NCI-H510A (cell line): ENCODE data around the gene SDCCAG8.

Experiments
- DNase-seq: peaks from one replicate; lab custom pipeline; 2025; lab: John Stamatoyannopoulos, UW

SDCCAG8 gene

GRCh38 chr1:243286409-243287122 is 30.7 kb downstream of the SDCCAG8 start:
- DNase-seq = no peak

GRCh38 chr1:243287123-243287460 is 31.3 kb downstream of the SDCCAG8 start:
- no peak for DNase-seq

- no peak for DNase-seq
Observed at GRCh38 chr1:243287652-243288051, 31.8 kb downstream of the SDCCAG8 start.

- DNase-seq = no peak
Observed at GRCh38 chr1:243288062-243288461, 32.2 kb downstream of the SDCCAG8 start.

- DNase-seq = no peak
Observed at GRCh38 chr1:243291292-243291691, 35.5 kb downstream of the SDCCAG8 start.

- no peak for DNase-seq
Observed at GRCh38 chr1:243292117-243292516, 36.3 kb downstream of the SDCCAG8 start.

GRCh38 chr1:243293941-243294722 is 38.3 kb downstream of the SDCCAG8 start:
- no peak for DNase-seq

- DNase-seq = no peak
Observed at GRCh38 chr1:243294723-243295121, 38.9 kb downstream of the SDCCAG8 start.

GRCh38 chr1:243299069-243299468 is 43.2 kb downstream of the SDCCAG8 start:
- no peak for DNase-seq

GRCh38 chr1:243301059-243301458 is 45.2 kb downstream of the SDCCAG8 start:
- DNase-seq = no peak

- no peak for DNase-seq
Observed at GRCh38 chr1:243311809-243312208, 56.0 kb downstream of the SDCCAG8 start.

GRCh38 chr1:243312952-243313634 is 57.3 kb downstream of the SDCCAG8 start:
- DNase-seq = no peak

GRCh38 chr1:243313635-243314536 is 58.0 kb downstream of the SDCCAG8 start:
- DNase-seq = no peak

- DNase-seq = no peak
Observed at GRCh38 chr1:243315455-243315854, 59.6 kb downstream of the SDCCAG8 start.

- DNase-seq = no peak
Observed at GRCh38 chr1:243315893-243316292, 60.1 kb downstream of the SDCCAG8 start.

GRCh38 chr1:243316366-243316989 is 60.6 kb downstream of the SDCCAG8 start:
- DNase-seq = no peak

GRCh38 chr1:243320224-243320623 is 64.4 kb downstream of the SDCCAG8 start:
- no peak for DNase-seq

GRCh38 chr1:243322326-243322725 is 66.5 kb downstream of the SDCCAG8 start:
- no peak for DNase-seq

- no peak for DNase-seq
Observed at GRCh38 chr1:243323491-243323890, 67.7 kb downstream of the SDCCAG8 start.

GRCh38 chr1:243325305-243325890 is 69.6 kb downstream of the SDCCAG8 start:
- no peak for DNase-seq

- no peak for DNase-seq
Observed at GRCh38 chr1:243332440-243332839, 76.6 kb downstream of the SDCCAG8 start.
